Panc1 (cell line): ENCODE measurements around the gene S1PR3. TPM values are rescaled to one million over a fixed set of nuclear protein-coding genes. Genes with fewer than 3 reads are reported as not detected.
A peak's percentile ranks its signal among the peaks of the same experiment; 100 is the strongest.

Experiments used
- ATAC-seq: fragments of 200-7000 bp; cut with Tn5 transposase; 2 replicates; pipeline ENCODE4 v1.9.1; 2020; ENCODE audit warnings: mild to moderate bottlenecking, moderate library complexity
- BruUV-seq: library from RNA; stranded (reverse); fragments of 400-500 nt; replicated peaks from 2 replicates; lab custom pipeline; 2021; lab: Mats Ljungman, UMichigan
- CTCF ChIA-PET: fragments of 300-600 bp; sonication (Branson Sonifier 250); formaldehyde crosslinking; loops from one replicate; lab custom pipeline; 2022; ENCODE audit warnings: antibody characterized with exemption; lab: Charles Lee
- POLR2A ChIA-PET: fragments of 300-600 bp; sonication (Branson Sonifier 250); formaldehyde crosslinking; loops from one replicate; lab custom pipeline; 2022; ENCODE audit warnings: antibody characterized with exemption; lab: Charles Lee
- DNase-seq: peaks from one replicate; pipeline ENCODE4 v3.0.0-alpha.2; 2010; ENCODE audit warnings: low read depth, low spot score
- H3K27ac ChIP-seq: 2 replicates; pipeline ENCODE4 v1.5.1; 2011; ENCODE audit warnings: mild to moderate bottlenecking, low read length, inconsistent platforms
- H3K27me3 ChIP-seq: fragments of 200-500 bp; sonication (Bioruptor generic); 2 replicates; pipeline ENCODE4 v1.6.0; 2014; ENCODE audit warnings: low read length, inconsistent platforms; ENCODE audit not compliant: control insufficient read depth, insufficient read depth
- H3K36me3 ChIP-seq: fragments of 200-500 bp; sonication (Bioruptor generic); 2 replicates; pipeline ENCODE4 v1.5.1; 2014; ENCODE audit warnings: inconsistent platforms, mild to moderate bottlenecking, low read length, moderate library complexity; ENCODE audit not compliant: control insufficient read depth, insufficient read depth
- H3K4me1 ChIP-seq: 2 replicates; pipeline ENCODE4 v1.5.1; 2011; ENCODE audit warnings: inconsistent platforms, mild to moderate bottlenecking, low read length, moderate library complexity; ENCODE audit not compliant: control insufficient read depth, insufficient read depth
- H3K4me3 ChIP-seq, 2 experiments: 2 replicates each; pipeline ENCODE4 v1.5.1; 2011 to 2012; ENCODE audit warnings: low read depth in 2 of 2, low read length in 2 of 2, mild to moderate bottlenecking in 2 of 2, inconsistent platforms in 1 of 2, moderate library complexity in 1 of 2
- H3K9me3 ChIP-seq: fragments of 200-500 bp; sonication (Bioruptor generic); 2 replicates; pipeline ENCODE4 v1.5.1; 2014; ENCODE audit warnings: low read depth, mild to moderate bottlenecking, inconsistent platforms, low read length, moderate library complexity; ENCODE audit not compliant: control insufficient read depth, insufficient read depth
- CTCF ChIP-seq: fragments of 450-650 bp; IDR thresholded peaks from 2 replicates; pipeline ENCODE4 v1.5.1; 2017; ENCODE audit warnings: mild to moderate bottlenecking
- POLR2AphosphoS5 ChIP-seq: IDR thresholded peaks from 2 replicates; pipeline ENCODE4 v1.6.1; 2012; ENCODE audit warnings: mild to moderate bottlenecking, low read depth, low read length, moderate library complexity
- REST ChIP-seq, 2 experiments: IDR thresholded peaks; 2 replicates each; pipeline ENCODE4 v1.6.1; 2011 to 2012; ENCODE audit warnings: low read depth in 2 of 2, control low read depth in 1 of 2, low read length in 1 of 2, mild to moderate bottlenecking in 1 of 2, moderate library complexity in 1 of 2; ENCODE audit not compliant: insufficient read depth in 1 of 2
- SIN3A ChIP-seq: IDR thresholded peaks from 2 replicates; pipeline ENCODE4 v1.6.1; 2012; ENCODE audit warnings: low read depth, mild to moderate bottlenecking, low read length, moderate library complexity, borderline replicate concordance; ENCODE audit not compliant: insufficient read depth
- TCF7L2 ChIP-seq: IDR thresholded peaks from 2 replicates; pipeline ENCODE4 v1.6.1; 2011; ENCODE audit warnings: mild to moderate bottlenecking, low read depth, low read length, inconsistent platforms
- in situ Hi-C: cut with HindIII; loops from 2 replicates; pipeline ENCODE4 v1.10.0; 2016; ENCODE audit warnings: low sequenced_read_pairs, low pct_unique_long_range_greater_than_20kb
- intact Hi-C: fragments of 100-400 bp; cut with micrococcal nuclease; formaldehyde crosslinking; loops from one replicate; pipeline ENCODE4 v1.10.0; 2022; ENCODE audit not compliant: unreplicated experiment
- total RNA-seq: library from RNA; stranded (reverse); gene quantifications from one replicate; pipeline ENCODE4 v1.2.1, GENCODE V29; 2021; ENCODE audit not compliant: unreplicated experiment

Gene S1PR3
- total RNA-seq, 1 experiment from 2014 or later: 8.1 TPM

DNA sequence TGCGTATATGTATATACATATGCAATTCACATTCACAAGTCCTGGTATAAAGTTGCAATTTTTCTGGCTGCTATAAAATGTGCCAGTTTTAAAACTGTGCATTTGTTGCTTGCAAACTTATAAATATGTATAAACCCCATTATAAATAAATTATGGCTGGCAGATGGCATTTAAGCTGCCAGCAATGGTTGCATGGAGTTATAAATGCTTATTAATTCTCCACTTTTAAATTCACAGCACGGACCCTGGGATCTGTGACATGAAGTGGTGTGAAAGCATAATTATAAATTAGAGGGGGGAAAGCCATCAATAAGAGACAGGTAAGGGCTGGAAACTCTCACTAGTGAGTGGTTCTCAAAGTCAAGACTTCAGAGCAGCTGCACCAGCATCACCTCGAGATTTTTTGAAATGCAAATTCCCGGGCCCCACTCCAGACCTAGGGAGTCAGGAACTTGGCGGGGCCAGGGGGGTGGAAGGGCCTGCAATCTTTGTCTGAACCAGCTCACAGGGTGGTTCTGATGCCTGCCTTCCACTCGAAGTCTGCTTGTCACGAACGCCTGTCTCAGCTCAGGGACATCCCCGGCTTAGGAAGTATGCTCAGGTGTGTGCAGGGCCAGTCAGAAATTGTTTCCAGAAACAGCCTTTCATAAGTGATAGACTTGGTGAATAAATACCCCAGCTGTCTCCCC, 16.9 kb downstream of the S1PR3 start:
- no peak for ATAC-seq
- BruUV-seq: no TSS peak
- in situ Hi-C loops: no loop called here
- TF ChIP-seq TCF7L2: no peak
- TF ChIP-seq CTCF: no peak
- TF ChIP-seq POLR2AphosphoS5: no peak
- no peak for TF ChIP-seq REST (IDR thresholded peaks at IDR 0.05; ENCODE audit: insufficient read depth in 1 of 2, low read depth in 2 of 2, low read length in 1 of 2)
- no peak for TF ChIP-seq SIN3A
- Histone ChIP-seq H3K4me3 (no peak overlapping the region), H3K27me3 (no peaks in the 10 kb centered on the region), H3K27ac (no peak overlapping the region), H3K9me3 (no peaks in the 10 kb centered on the region), H3K4me1 (no peaks in the 10 kb centered on the region), H3K36me3 (no peaks in the 10 kb centered on the region)
- ChIA-PET POLR2A (no interaction called here), CTCF (no interaction called here)
- intact Hi-C loops: no loop called here
- DNase-seq: no peak

- DNase-seq (no peak), ATAC-seq (no peak)
- H3K9me3 ChIP-seq: no peaks in the 10 kb centered on the region
- CTCF ChIA-PET: no interaction called here
- in situ Hi-C loops (no loop called here), intact Hi-C loops (no loop called here)
- no peaks in the 10 kb centered on the region for H3K4me1 ChIP-seq
- no peak for TF ChIP-seq TCF7L2
- TF ChIP-seq POLR2AphosphoS5: no peak
- TF ChIP-seq CTCF: 0 out of 2 replicates have a peak, but pooled peaks have one; percentile 12
- TF ChIP-seq REST (IDR thresholded peaks at IDR 0.05; ENCODE audit: insufficient read depth in 1 of 2, low read depth in 2 of 2, low read length in 1 of 2): no peak
- no peak for TF ChIP-seq SIN3A
- POLR2A ChIA-PET: no interaction called here
- no peaks in the 10 kb centered on the region for H3K36me3 ChIP-seq
- no TSS peak for BruUV-seq
- H3K27ac ChIP-seq: no peak overlapping the region
- no peak overlapping the region for H3K4me3 ChIP-seq
- H3K27me3 ChIP-seq: no peaks in the 10 kb centered on the region
Observed at GRCh38 chr9:89008744-89009545, 17.7 kb downstream of the S1PR3 start.
